Esophagus muscularis mucosa (tissue), 4 donors: ENCODE data around the gene MRPL18. TPM values are rescaled to one million over a fixed set of nuclear protein-coding genes. Genes with fewer than 3 reads are reported as not detected.
A peak's percentile ranks its signal among the peaks of the same experiment; 100 is the strongest.
"Not testable (repeated sequence)": the region's sequence is repeated elsewhere in the genome, so short reads cannot be mapped to it uniquely, and the experiment has no call there.

ENCODE experiments used
- DNase-seq: peaks from one replicate; pipeline ENCODE4 v3.0.0-alpha.2; 2017; ENCODE audit errors: extremely low spot score
- H3K27ac ChIP-seq, 4 donors: fragments of 200-600 bp; sonication (generic); replicated peaks in 1 of 4; 1 replicate in 3 of 4; 2 replicates in 1 of 4; pipeline ENCODE4 v1.5.1; 2016 to 2019; ENCODE audit warnings: mild to moderate bottlenecking in 1 of 4
- H3K27me3 ChIP-seq, 4 donors: fragments of 200-600 bp; sonication (generic); one replicate each; pipeline versions ENCODE4 v1.5.1 to v1.6.0; 2016 to 2019
- H3K36me3 ChIP-seq, 4 donors: fragments of 200-600 bp; sonication (generic); one replicate each; pipeline ENCODE4 v1.5.1; 2016 to 2019
- H3K4me1 ChIP-seq, 4 donors: fragments of 200-600 bp; sonication (generic); one replicate each; pipeline ENCODE4 v1.5.1; 2016 to 2019
- H3K4me3 ChIP-seq, 4 donors: fragments of 200-600 bp; sonication (generic); 1 replicate in 2 of 4; 2 replicates in 2 of 4; pipeline ENCODE4 v1.5.1; 2016 to 2019; ENCODE audit warnings: mild to moderate bottlenecking in 4 of 4, moderate library complexity in 1 of 4
- H3K9me3 ChIP-seq, 4 donors: fragments of 200-600 bp; sonication (generic); 1 replicate in 3 of 4; 2 replicates in 1 of 4; pipeline ENCODE4 v1.5.1; 2016 to 2019
- CTCF ChIP-seq, 3 experiments: fragments of 200-600 bp in 2 of 3; fragments of 450-650 bp in 1 of 3; sonication (generic) in 2 of 3; IDR thresholded peaks; one replicate each; pipeline ENCODE4 v1.5.1; 2017 to 2019; ENCODE audit warnings: antibody characterized with exemption in 3 of 3, mild to moderate bottlenecking in 2 of 3, moderate library complexity in 1 of 3
- EP300 ChIP-seq: sonication (generic); formaldehyde crosslinking; IDR thresholded peaks from one replicate; pipeline ENCODE4 v1.6.1; 2017; ENCODE audit warnings: antibody characterized with exemption
- POLR2A ChIP-seq: fragments of 450-650 bp; IDR thresholded peaks from one replicate; pipeline ENCODE4 v1.6.1; 2017; ENCODE audit warnings: antibody characterized with exemption, moderate library complexity, mild to moderate bottlenecking, low read depth
- POLR2AphosphoS5 ChIP-seq, 2 donors: sonication (generic); formaldehyde crosslinking; IDR thresholded peaks; one replicate each; pipeline ENCODE4 v1.6.1; 2017; ENCODE audit warnings: antibody characterized with exemption in 2 of 2
- WGBS: methylation state at CpG from one replicate; pipeline ENCODE4 v1.1.5; 2018; 5-methylcytosine and 5-hydroxymethylcytosine counted together
- intact Hi-C: fragments of 100-400 bp; cut with DNase I; formaldehyde crosslinking; loops from one replicate; pipeline ENCODE4 v1.15.1; 2023
- total RNA-seq, 4 donors: library from RNA; depleted of rRNA; stranded (reverse); fragments of >200 nt; gene quantifications; one replicate each; pipeline versions ENCODE4 v1.1.0 to v1.2.1, GENCODE V29; 2016

Gene MRPL18
- total RNA-seq, result 10 to 100 TPM; 63.3 to 92.9 (median 69.2) TPM

GRCh38 chr6:159790149-159790955 is at the start of gene MRPL18:
MRPL18 (plus strand) TSS chr6:159790467; CDS start chr6:159790588, 121 bp downstream.
- no peaks in the 10 kb centered on the region for H3K9me3 ChIP-seq
- WGBS, result 0% methylated on average over 34 of the region's 56 CpGs
- peak within 1 kb of the TSS; percentile 96 to 99 (median 97) for H3K27ac ChIP-seq
- peaks cover under 1 to 59% (median 37%) of the 10 kb centered on the region in 4 donors for H3K36me3 ChIP-seq
- intact Hi-C loops, result loop anchor here (10.0 kb wide), 2 partner anchors 184 to 244 kb away; no protein-coding TSS in a partner anchor
- no peaks in the 10 kb centered on the region for H3K27me3 ChIP-seq
- peak within 1 kb of the TSS; percentile 87 to 100 (median 97) for H3K4me3 ChIP-seq
- H3K4me1 ChIP-seq, result peaks cover 38 to 73% (median 72%) of the 10 kb centered on the region in 4 donors
- TF ChIP-seq POLR2A, result no peak
- no peak for TF ChIP-seq CTCF (IDR thresholded peaks at IDR 0.05)
- TF ChIP-seq EP300, result no peak
- TF ChIP-seq POLR2AphosphoS5 (IDR thresholded peaks at IDR 0.05), result peak; percentile 87 to 89
- DNase-seq, result peak; percentile 99

- Histone ChIP-seq H3K4me3 (no peak overlapping the region), H3K27ac (peak overlapping the region in 2 of 4 donors; percentile 63 to 68), H3K4me1 (peaks cover 12 to 60% (median 45%) of the 10 kb centered on the region in 4 donors), H3K36me3 (peaks cover 44 to 99% (median 78%) of the 10 kb centered on the region in 4 donors), H3K27me3 (no peaks in the 10 kb centered on the region), H3K9me3 (no peaks in the 10 kb centered on the region)
- intact Hi-C loops, result no loop called here
- WGBS, result 79% methylated on average over 1 of the region's 1 CpG
- DNase-seq, result no peak
- TF ChIP-seq CTCF (IDR thresholded peaks at IDR 0.05), result no peak
- TF ChIP-seq POLR2A, result no peak
- no peak for TF ChIP-seq POLR2AphosphoS5 (IDR thresholded peaks at IDR 0.05)
- TF ChIP-seq EP300, result no peak
Observed at GRCh38 chr6:159742165-159742564, 48.1 kb upstream of the MRPL18 start.

- H3K36me3 ChIP-seq, result peaks cover 64 to 100% (median 90%) of the 10 kb centered on the region in 4 donors
- H3K4me3 ChIP-seq, result no peak overlapping the region
- no peaks in the 10 kb centered on the region for H3K9me3 ChIP-seq
- H3K27me3 ChIP-seq, result no peaks in the 10 kb centered on the region
- H3K27ac ChIP-seq, result no peak overlapping the region
- intact Hi-C loops, result no loop called here
- no peak for DNase-seq
- 78% methylated on average over 7 of the region's 7 CpGs for WGBS
- TF ChIP-seq CTCF (IDR thresholded peaks at IDR 0.05) (no peak), POLR2AphosphoS5 (IDR thresholded peaks at IDR 0.05) (no peak), EP300 (no peak), POLR2A (no peak)
- peaks cover 0 to 31% (median 17%) of the 10 kb centered on the region in 4 donors for H3K4me1 ChIP-seq
Observed at GRCh38 chr6:159745081-159745480, 45.2 kb upstream of the MRPL18 start.

GRCh38 chr6:159746759-159747158 is 43.5 kb upstream of the MRPL18 start:
- H3K27me3 ChIP-seq, result no peaks in the 10 kb centered on the region
- WGBS, result 76% methylated on average over 1 of the region's 1 CpG
- peaks cover 0 to 14% (median 2%) of the 10 kb centered on the region in 4 donors for H3K4me1 ChIP-seq
- H3K9me3 ChIP-seq, result no peaks in the 10 kb centered on the region
- no peak overlapping the region for H3K4me3 ChIP-seq
- peaks cover 59 to 98% (median 90%) of the 10 kb centered on the region in 4 donors for H3K36me3 ChIP-seq
- TF ChIP-seq CTCF (IDR thresholded peaks at IDR 0.05) (no peak), POLR2A (no peak), POLR2AphosphoS5 (IDR thresholded peaks at IDR 0.05) (no peak)
- H3K27ac ChIP-seq, result no peak overlapping the region
- no peak for DNase-seq
- intact Hi-C loops, result no loop called here

- intact Hi-C loops, H3K4me3 ChIP-seq: not testable (repeated sequence)
Observed at GRCh38 chr6:159748127-159748526, 42.1 kb upstream of the MRPL18 start.

More at GRCh38 chr6:159748127-159748526, 42.1 kb upstream of the MRPL18 start:
- H3K9me3 ChIP-seq, H3K27ac ChIP-seq, DNase-seq, H3K4me1 ChIP-seq, H3K27me3 ChIP-seq: not testable (repeated sequence)
- H3K36me3 ChIP-seq, result peaks cover 53 to 97% (median 83%) of the 10 kb centered on the region in 4 donors
- WGBS, result 79% methylated on average over 7 of the region's 7 CpGs
